Hematopoietic multipotent progenitor cell treated with erythropoietin and hydrocortisone succinate and interleukin-3 and kit ligand, for 15 days (in vitro differentiated cells): Measurements from ENCODE around the gene UTP25.
A peak's percentile ranks its signal among the peaks of the same experiment; 100 is the strongest.

Source experiments
- DNase-seq: peaks from one replicate; pipeline ENCODE4 v3.0.0-alpha.2; 2015; ENCODE audit warnings: low spot score

The UTP25 gene

GRCh38 chr1:209805875-209806760, 21.7 kb upstream of the UTP25 start, which contains the start of gene IRF6:
TSS of gene IRF6 (minus strand) at chr1:209806142. CDS start at chr1:209801413, 4,729 bp downstream.
- DNase-seq, result peak; percentile 89

- no peak for DNase-seq
These were observed 20.3 kb upstream of the UTP25 start for GRCh38 chr1:209807509-209807908.

GRCh38 chr1:209808059-209808581, 19.7 kb upstream of the UTP25 start:
- DNase-seq, result peak; percentile 59

GRCh38 chr1:209809611-209810010, 18.2 kb upstream of the UTP25 start:
- DNase-seq, result no peak

- no peak for DNase-seq
These were observed 17.0 kb upstream of the UTP25 start for GRCh38 chr1:209810783-209811182.

- DNase-seq, result no peak
These were observed 13.9 kb upstream of the UTP25 start for GRCh38 chr1:209813902-209814301.

- no peak for DNase-seq
These were observed 12.3 kb upstream of the UTP25 start for GRCh38 chr1:209815490-209815889.

- DNase-seq, result no peak
These were observed 11.8 kb upstream of the UTP25 start for GRCh38 chr1:209815931-209816341.

GRCh38 chr1:209816923-209817322, 10.8 kb upstream of the UTP25 start:
- DNase-seq, result no peak

- no peak for DNase-seq
These were observed 10.1 kb upstream of the UTP25 start for GRCh38 chr1:209817691-209818090.

GRCh38 chr1:209819058-209819457, 8.7 kb upstream of the UTP25 start:
- DNase-seq, result no peak

GRCh38 chr1:209820986-209821385, 6.8 kb upstream of the UTP25 start:
- DNase-seq, result no peak

GRCh38 chr1:209822706-209823105, 5.1 kb upstream of the UTP25 start:
- no peak for DNase-seq

- DNase-seq, result peak; percentile 72
These were observed 4.4 kb upstream of the UTP25 start for GRCh38 chr1:209823143-209824041.

- DNase-seq, result no peak
These were observed 2.0 kb upstream of the UTP25 start for GRCh38 chr1:209825591-209826434.

GRCh38 chr1:209829716-209830115, 1.9 kb downstream of the UTP25 start:
- DNase-seq, result no peak

GRCh38 chr1:209830722-209831121, 3.0 kb downstream of the UTP25 start:
- DNase-seq, result no peak

- DNase-seq, result no peak
These were observed 3.8 kb downstream of the UTP25 start for GRCh38 chr1:209831615-209832014.

GRCh38 chr1:209835782-209836298, 8.1 kb downstream of the UTP25 start:
- no peak for DNase-seq

- DNase-seq, result no peak
These were observed 9.9 kb downstream of the UTP25 start for GRCh38 chr1:209837671-209838070.

- no peak for DNase-seq
These were observed 10.8 kb downstream of the UTP25 start for GRCh38 chr1:209838537-209838936.
